Gastrocnemius medialis (tissue), 4 donors: ENCODE results near the gene MSH3. TPM values are rescaled to one million over a fixed set of nuclear protein-coding genes. Genes with fewer than 3 reads are reported as not detected.

Experiments used
- ATAC-seq, 2 donors: fragments of 150-250 bp; one replicate each; pipeline ENCODE4 v1.9.1; 2016
- DNase-seq, 2 donors: peaks; one replicate each; pipeline ENCODE4 v3.0.0-alpha.2; 2019
- H3K27ac ChIP-seq, 4 donors: fragments of 200-600 bp; sonication (generic); 1 replicate in 1 of 4; 2 replicates in 3 of 4; pipeline ENCODE4 v1.5.1; 2016 to 2018; ENCODE audit warnings: mild to moderate bottlenecking in 2 of 4, moderate library complexity in 1 of 4
- H3K27me3 ChIP-seq, 3 donors: fragments of 200-600 bp; sonication (generic) in 2 of 3; 1 replicate in 1 of 3; 2 replicates in 2 of 3; pipeline versions ENCODE4 v1.5.1 to v1.6.0; 2016 to 2019; ENCODE audit warnings: mild to moderate bottlenecking in 1 of 3, moderate library complexity in 1 of 3
- H3K36me3 ChIP-seq, 2 donors: fragments of 200-600 bp; sonication (generic) in 1 of 2; one replicate each; pipeline ENCODE4 v1.5.1; 2017 to 2018
- H3K4me1 ChIP-seq, 2 donors: fragments of 200-600 bp; sonication (generic) in 1 of 2; one replicate each; pipeline ENCODE4 v1.5.1; 2016 to 2017; ENCODE audit warnings: mild to moderate bottlenecking in 2 of 2
- H3K4me3 ChIP-seq, 4 donors: fragments of 200-600 bp; sonication (generic) in 3 of 4; 1 replicate in 1 of 4; 2 replicates in 3 of 4; pipeline ENCODE4 v1.5.1; 2016 to 2019; ENCODE audit warnings: mild to moderate bottlenecking in 2 of 4
- H3K9me3 ChIP-seq, 3 donors: fragments of 200-600 bp; sonication (generic) in 2 of 3; 1 replicate in 1 of 3; 2 replicates in 2 of 3; pipeline ENCODE4 v1.5.1; 2016 to 2019
- CTCF ChIP-seq, 5 experiments: fragments of 450-650 bp in 3 of 5; fragments of 200-600 bp in 2 of 5; sonication (generic) in 2 of 5; IDR thresholded peaks in 4 of 5; conservative IDR thresholded peaks in 1 of 5; 1 replicate in 4 of 5; 2 replicates in 1 of 5; pipeline ENCODE4 v1.5.1; 2016 to 2019; ENCODE audit warnings: antibody characterized with exemption in 5 of 5, mild to moderate bottlenecking in 3 of 5, moderate library complexity in 3 of 5
- POLR2A ChIP-seq, 2 donors: fragments of 450-650 bp; IDR thresholded peaks; one replicate each; pipeline ENCODE4 v1.6.1; 2017; ENCODE audit warnings: antibody characterized with exemption in 2 of 2, mild to moderate bottlenecking in 2 of 2, moderate library complexity in 2 of 2
- in situ Hi-C, 4 donors: fragments of 200-750 bp; cut with MboI; loops; one replicate each; pipeline versions ENCODE4 v1.15.0 to v1.8.0; 2017; ENCODE audit warnings: low sequenced_read_pairs in 4 of 4
- intact Hi-C: fragments of 100-400 bp; cut with DNase I; formaldehyde crosslinking; loops from one replicate; pipeline ENCODE4 v1.15.1; 2023; ENCODE audit warnings: low total_unique reads
- total RNA-seq, 4 donors: library from RNA; depleted of rRNA; stranded (reverse); fragments of >200 nt; gene quantifications; one replicate each; pipeline versions ENCODE4 v1.1.0 to v1.2.3, GENCODE V29; 2016

Gene MSH3
- total RNA-seq: 10 to 100 TPM in 1 of 4 donors, 1 to 10 TPM in 3; 5.8 to 10.4 (median 7.2) TPM

DNA sequence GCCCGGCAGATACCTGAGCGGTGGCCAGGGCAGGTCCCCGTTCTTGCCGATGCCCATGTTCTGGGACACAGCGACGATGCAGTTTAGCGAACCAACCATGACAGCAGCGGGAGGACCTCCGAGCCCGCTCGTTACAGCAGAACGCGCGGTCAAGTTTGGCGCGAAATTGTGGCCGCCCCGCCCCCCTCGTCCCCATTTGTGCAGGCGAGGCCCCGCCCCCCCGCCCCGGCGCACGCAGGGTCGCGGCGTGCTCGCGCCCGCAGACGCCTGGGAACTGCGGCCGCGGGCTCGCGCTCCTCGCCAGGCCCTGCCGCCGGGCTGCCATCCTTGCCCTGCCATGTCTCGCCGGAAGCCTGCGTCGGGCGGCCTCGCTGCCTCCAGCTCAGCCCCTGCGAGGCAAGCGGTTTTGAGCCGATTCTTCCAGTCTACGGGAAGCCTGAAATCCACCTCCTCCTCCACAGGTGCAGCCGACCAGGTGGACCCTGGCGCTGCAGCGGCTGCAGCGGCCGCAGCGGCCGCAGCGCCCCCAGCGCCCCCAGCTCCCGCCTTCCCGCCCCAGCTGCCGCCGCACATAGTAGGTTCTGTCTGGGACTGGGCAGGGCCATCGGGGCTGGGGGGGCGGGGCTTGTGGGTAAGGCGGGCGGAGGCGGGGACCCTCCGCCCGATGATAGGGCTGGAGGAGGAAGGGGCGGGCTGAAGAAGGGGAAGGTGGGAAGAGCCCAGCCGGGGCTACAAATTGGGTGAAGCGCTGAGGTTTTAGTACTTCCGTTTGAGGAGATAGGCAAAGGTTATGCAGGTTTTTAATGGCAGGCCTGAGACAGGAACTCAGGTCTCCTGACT lies at the start of gene MSH3, which contains the start of gene DHFR:
TSS of gene MSH3 (plus strand) at position 262 of the 840 bp plus-strand sequence. CDS start at position 338, 76 bp downstream.
TSS of gene DHFR (minus strand) at position 593 of the 840 bp plus-strand sequence. CDS start at position 99, 494 bp downstream.
- no peaks in the 10 kb centered on the region for H3K9me3 ChIP-seq
- intact Hi-C loops (loop anchor here (2.0 to 5.0 kb wide), 2 partner anchors 167 to 248 kb away; partner anchors contain the start of gene FAM151B), in situ Hi-C loops (loop anchor here in 2 of 4 donors (25.0 kb wide), 2 partner anchors 167 to 567 kb away; partner anchors contain the start of gene FAM151B (in 1 of the 2))
- H3K27me3 ChIP-seq: no peaks in the 10 kb centered on the region
- peaks cover 16 to 19% of the 10 kb centered on the region in 2 donors for H3K4me1 ChIP-seq
- peaks cover 0 to 34% of the 10 kb centered on the region in 2 donors for H3K36me3 ChIP-seq
- TF ChIP-seq POLR2A (IDR thresholded peaks at IDR 0.05) (peak; percentile 35 to 67), CTCF (IDR thresholded peaks at IDR 0.05 in 4 of 5, conservative IDR thresholded peaks at IDR 0.05 in 1 of 5) (peak in 3 of 5 experiments; percentile 23 to 42 (median 35))
- ATAC-seq (peak; percentile 55 to 66), DNase-seq (peak; percentile 63 to 73)
- peak within 1 kb of the TSS; percentile 79 to 97 (median 92) for H3K27ac ChIP-seq
- peak within 1 kb of the TSS; percentile 62 to 95 (median 84) for H3K4me3 ChIP-seq

DNA sequence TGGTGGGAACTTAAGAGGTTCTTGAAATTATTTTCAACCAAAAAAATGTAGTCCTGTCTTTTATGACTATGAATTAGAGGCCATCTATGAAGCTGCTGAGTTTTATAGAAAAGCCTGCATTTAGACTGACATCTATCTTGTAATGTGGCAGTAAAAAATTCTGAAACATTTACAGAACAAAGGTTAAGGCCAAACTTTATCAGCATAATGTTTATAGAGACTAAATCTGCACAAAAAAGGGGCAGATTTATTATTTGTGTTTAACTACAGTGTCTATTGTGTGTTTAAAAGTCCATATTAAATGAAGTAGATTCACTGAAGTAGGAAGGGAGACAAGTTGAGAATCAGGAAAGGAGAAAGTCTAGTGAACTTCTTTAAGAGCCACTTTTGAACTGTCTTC lies 47.1 kb upstream of the MSH3 start:
- no peaks in the 10 kb centered on the region for H3K36me3 ChIP-seq
- in situ Hi-C loops (no loop called here), intact Hi-C loops (no loop called here)
- DNase-seq: no peak
- H3K4me3 ChIP-seq: no peak overlapping the region
- ATAC-seq: no peak
- H3K27me3 ChIP-seq: no peaks in the 10 kb centered on the region
- TF ChIP-seq CTCF (IDR thresholded peaks at IDR 0.05 in 4 of 5, conservative IDR thresholded peaks at IDR 0.05 in 1 of 5) (no peak), POLR2A (IDR thresholded peaks at IDR 0.05) (no peak)
- no peaks in the 10 kb centered on the region for H3K4me1 ChIP-seq
- peaks cover 0 to 3% (median 0%) of the 10 kb centered on the region in 3 donors for H3K9me3 ChIP-seq
- no peak overlapping the region for H3K27ac ChIP-seq

DNA sequence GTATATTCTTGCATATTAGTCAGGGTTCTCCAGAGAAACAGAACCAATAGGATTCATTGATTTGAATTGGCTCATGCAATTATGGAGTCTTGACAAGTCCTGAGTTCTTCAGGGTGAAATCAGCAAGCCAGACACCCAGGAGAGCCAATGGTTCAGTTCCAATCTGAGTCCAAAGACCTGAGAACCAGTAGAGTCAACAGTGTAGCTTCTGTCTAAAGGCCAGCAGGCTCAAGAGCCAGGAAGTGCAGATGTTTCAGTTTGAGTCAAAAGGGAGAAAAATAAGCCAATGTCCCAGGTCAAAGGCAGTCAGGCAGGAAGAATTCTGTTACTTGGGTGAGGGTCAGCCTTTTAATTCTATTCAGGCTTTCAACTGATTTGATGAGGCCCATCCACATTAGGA lies 46.6 kb upstream of the MSH3 start:
- in situ Hi-C loops: no loop called here
- no peak overlapping the region for H3K27ac ChIP-seq

DNA sequence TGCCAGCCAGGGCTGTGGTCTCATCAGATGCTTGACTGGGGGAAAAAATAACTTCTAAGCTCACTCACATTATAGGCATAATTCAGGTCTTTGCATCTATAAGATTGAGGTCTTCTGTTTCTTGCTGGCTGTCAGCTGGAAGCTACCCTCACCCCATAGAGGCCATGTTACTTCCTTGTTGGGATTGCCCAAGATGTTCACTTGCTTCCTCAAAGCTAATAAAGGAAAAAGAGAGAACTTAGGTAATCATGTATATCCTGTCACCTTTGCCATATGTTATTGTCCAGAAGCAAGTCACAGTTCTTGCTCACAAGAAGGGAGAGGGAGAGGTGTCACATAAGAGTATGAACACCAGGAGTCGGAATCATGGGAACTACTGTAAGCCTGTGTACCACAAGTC lies 45.7 kb upstream of the MSH3 start:
- Histone ChIP-seq H3K36me3 (no peaks in the 10 kb centered on the region), H3K9me3 (peaks cover 0 to 3% (median 0%) of the 10 kb centered on the region in 3 donors), H3K4me3 (no peak overlapping the region), H3K27me3 (no peaks in the 10 kb centered on the region), H3K4me1 (no peaks in the 10 kb centered on the region), H3K27ac (no peak overlapping the region)
- in situ Hi-C loops (no loop called here), intact Hi-C loops (no loop called here)
- DNase-seq (no peak), ATAC-seq (no peak)
- TF ChIP-seq POLR2A (IDR thresholded peaks at IDR 0.05) (no peak), CTCF (IDR thresholded peaks at IDR 0.05 in 4 of 5, conservative IDR thresholded peaks at IDR 0.05 in 1 of 5) (no peak)

More for the DNA sequence above, 46.6 kb upstream of the MSH3 start:
- Histone ChIP-seq H3K4me3 (no peak overlapping the region), H3K4me1 (no peaks in the 10 kb centered on the region), H3K36me3 (no peaks in the 10 kb centered on the region), H3K27me3 (no peaks in the 10 kb centered on the region), H3K9me3 (peaks cover 0 to 3% (median 0%) of the 10 kb centered on the region in 3 donors)
- DNase-seq (no peak), ATAC-seq (no peak)
- TF ChIP-seq POLR2A (IDR thresholded peaks at IDR 0.05) (no peak), CTCF (IDR thresholded peaks at IDR 0.05 in 4 of 5, conservative IDR thresholded peaks at IDR 0.05 in 1 of 5) (no peak)
- intact Hi-C loops: no loop called here
